ENCODE measurements around the gene TWF2.

The TWF2 gene

DNA sequence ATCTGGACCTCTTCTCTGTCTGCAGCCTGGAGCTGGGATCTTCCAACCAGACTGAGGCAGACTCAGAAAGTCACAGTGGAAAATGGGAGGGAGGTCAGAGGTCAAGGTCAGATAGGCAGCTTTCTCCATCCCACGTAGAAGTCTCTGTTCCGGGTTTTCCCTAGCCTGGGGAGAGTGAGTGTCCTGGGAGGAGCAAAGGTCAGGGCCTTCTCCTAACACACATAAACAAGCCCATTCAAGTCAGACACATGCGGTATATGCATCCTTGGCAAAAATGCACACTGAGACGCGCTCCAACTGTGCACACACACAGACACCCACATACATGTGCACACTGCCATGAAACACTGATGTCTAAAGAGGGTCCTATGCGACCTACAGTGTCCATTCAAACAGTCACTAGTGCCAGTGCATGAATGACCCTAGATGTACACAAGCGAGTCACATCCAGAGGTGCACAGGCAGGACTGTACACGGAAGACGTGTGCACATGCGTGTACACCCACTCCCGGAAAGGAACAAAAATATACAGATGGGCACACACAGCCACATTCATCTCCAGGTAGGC is 681 bp downstream of the TWF2 start:
- Mint-ChIP-seq H3K27me3 (no peaks in the 10 kb centered on the region), H3K36me3 (peaks cover 28 to 48% of the 10 kb centered on the region in 2 donors), H3K9me3 (peaks cover 0 to 1% of the 10 kb centered on the region in 2 donors), H3K4me1 (peaks cover 44 to 89% of the 10 kb centered on the region in 2 donors), H3K4me3 (peak overlapping the region; percentile 94), H3K27ac (peak overlapping the region; percentile 92)
- DNase-seq (no peak), ATAC-seq (replicated peaks) (peak; percentile 27 to 33)

DNA sequence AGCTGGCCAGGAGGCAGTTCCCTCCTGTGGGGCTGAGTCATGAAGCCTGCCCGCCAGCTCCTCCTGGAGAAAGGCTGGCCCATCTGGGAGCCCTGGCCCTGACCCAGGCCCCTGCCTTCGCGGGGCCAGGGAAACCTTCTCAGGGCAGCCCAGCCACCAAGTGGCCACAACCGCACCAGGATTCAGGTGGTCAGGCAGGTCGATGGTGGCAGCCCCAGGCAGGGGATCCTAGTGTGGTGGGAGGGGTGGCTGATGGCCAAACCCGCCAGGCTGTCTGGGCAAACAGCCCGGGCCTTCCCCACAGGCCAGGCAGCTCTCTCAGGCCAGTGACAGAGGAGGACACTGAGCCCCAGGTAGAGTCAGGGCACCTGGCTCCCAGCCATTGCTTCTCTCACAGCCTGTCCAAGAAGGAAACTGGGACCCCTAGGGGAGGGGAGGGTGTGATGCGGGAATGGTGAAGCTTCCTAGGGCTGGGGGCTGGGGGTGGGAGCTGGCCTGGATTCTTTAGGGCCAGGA is 1.2 kb downstream of the TWF2 start:
- DNase-seq, result no peak
- Mint-ChIP-seq H3K27me3 (no peaks in the 10 kb centered on the region), H3K36me3 (peaks cover 26 to 49% of the 10 kb centered on the region in 2 donors), H3K4me1 (peaks cover 42 to 91% of the 10 kb centered on the region in 2 donors), H3K27ac (no peak overlapping the region), H3K4me3 (peak overlapping the region; percentile 94), H3K9me3 (no peaks in the 10 kb centered on the region)
- ATAC-seq (replicated peaks), result no peak

DNA sequence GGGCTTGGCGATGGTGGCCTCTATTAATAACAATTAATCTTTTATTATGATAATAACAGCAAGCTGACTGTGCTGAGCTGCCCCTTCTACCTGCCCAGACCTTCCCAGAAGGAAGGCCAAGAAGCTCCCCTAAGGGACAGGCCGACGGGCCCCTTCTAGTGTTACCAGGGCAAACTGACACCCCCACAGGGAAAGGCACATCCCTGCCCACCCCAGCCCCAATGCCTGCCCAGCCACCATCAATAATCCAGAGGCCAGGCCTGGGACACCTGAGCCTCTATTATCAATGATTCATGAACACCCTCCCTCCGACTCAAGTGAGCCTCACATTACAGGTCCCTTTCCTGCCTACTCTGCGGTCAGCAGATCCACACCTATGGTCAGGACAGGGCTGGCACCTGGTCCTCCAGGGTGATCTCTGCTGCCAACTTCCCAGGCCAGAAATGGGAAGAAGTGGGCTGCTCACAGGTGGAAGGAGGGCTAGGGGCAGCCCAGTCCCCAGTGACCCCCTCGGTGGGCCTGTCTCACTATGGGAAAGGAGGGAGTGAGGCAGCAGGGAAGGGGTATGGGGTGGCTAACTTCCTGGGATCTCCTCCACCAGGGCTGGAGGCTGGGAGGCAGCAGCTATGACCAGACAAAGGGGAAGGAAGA is 1.8 kb downstream of the TWF2 start:
- DNase-seq (no peak), ATAC-seq (replicated peaks) (no peak)
- Mint-ChIP-seq H3K36me3 (peaks cover 29 to 51% of the 10 kb centered on the region in 2 donors), H3K27me3 (no peaks in the 10 kb centered on the region), H3K4me3 (peak overlapping the region; percentile 94), H3K9me3 (no peaks in the 10 kb centered on the region), H3K4me1 (peaks cover 45 to 95% of the 10 kb centered on the region in 2 donors), H3K27ac (peak overlapping the region; percentile 90)

DNA sequence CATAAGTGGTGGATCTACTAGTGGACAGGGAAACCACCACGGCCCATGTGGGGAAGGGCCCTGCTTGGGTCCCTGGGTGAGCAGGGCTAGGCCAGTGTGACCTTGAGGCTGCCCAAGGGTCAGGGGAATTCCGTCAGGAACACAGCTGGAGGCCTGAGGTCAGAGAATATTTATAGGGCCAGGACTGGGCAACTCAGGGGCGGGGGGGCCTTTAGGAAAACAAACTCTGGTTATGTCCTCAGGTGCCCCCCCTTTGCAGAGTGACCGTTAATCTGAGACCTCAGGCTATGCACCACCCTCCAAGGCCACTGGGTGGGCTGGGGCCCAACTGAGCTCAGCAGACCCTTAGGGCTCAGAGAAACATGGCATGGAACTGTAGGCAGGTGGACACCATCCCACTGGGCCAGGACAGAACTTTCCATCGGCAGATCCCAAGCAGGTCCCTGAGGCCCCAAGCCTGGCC is 2.5 kb downstream of the TWF2 start:
- peak overlapping the region; percentile 36 to 46 for H3K4me3 Mint-ChIP-seq
- H3K36me3 Mint-ChIP-seq, result peaks cover 33 to 52% of the 10 kb centered on the region in 2 donors
- ATAC-seq (replicated peaks), result no peak
- no peaks in the 10 kb centered on the region for H3K9me3 Mint-ChIP-seq
- DNase-seq, result no peak
- H3K27ac Mint-ChIP-seq, result peak overlapping the region; percentile 60
- no peaks in the 10 kb centered on the region for H3K27me3 Mint-ChIP-seq
- H3K4me1 Mint-ChIP-seq, result peaks cover 48 to 95% of the 10 kb centered on the region in 2 donors

DNA sequence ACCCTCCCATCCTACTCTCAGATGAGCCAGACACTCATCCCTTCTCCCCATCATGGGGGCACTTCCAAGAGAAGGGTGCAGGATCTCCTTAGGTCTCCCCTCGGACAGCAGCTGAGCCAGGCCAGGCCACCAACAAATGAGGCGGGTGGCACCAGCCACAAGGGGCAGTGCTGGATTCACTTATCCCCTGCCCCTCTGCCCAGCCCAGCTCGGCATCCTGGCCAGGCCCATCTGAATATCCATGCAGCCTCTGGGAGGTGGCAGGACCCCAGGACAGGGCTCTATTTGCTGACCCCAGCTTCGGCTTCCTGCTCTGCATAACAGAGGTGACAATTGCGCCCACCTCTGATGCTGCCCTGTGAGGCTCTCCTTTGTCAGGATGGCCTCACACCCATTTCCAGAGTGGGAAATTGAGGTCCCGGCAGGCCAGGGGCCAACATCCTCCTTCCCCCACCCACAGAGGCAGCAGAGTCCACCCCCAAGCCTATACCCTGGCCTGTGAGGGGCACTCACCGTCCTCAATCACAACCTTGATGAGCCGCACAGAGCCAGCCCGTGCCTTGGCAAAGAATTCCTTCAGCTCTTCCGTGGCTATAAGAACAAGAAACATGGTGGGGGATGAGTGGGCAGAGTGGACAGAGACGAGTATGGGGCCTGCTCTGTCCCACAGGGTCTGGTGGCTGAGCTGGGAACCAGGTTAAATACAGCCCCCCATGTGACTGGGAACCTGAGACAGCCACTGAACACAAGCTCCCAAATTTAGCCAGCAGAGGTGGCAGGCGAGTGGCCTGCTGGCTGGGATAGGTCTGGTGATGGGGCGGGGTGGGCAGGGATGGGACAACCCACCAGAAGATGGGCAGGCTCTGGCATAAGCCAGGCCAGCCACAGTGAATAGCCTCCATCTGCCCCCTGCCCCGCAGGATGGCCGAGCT is 4.2 kb downstream of the TWF2 start:
- Mint-ChIP-seq H3K4me3 (no peak overlapping the region), H3K4me1 (peaks cover 38 to 88% of the 10 kb centered on the region in 2 donors), H3K27ac (peak overlapping the region; percentile 62), H3K27me3 (no peaks in the 10 kb centered on the region), H3K9me3 (no peaks in the 10 kb centered on the region), H3K36me3 (peaks cover 41 to 52% of the 10 kb centered on the region in 2 donors)
- ATAC-seq (replicated peaks) (no peak), DNase-seq (no peak)

DNA sequence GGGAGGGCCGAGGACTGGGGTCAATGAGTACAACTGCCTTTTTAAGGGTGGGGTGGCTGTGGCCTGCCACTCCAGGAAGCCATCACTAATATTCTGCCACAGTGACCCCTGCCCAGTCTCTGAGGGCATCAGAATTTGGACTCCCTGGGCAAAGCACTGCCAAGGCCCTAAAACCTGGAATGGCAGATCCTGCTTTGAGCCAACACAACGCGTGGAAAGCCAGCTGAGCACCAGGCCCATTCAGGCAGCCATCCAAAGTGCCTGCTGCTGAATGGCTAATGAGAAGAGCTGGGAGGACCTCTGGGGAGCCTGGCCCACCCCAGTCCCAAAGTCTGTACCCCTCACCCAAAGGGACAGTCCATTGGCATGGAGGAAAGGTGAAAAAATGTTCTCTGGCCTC is 5.0 kb downstream of the TWF2 start:
- no peaks in the 10 kb centered on the region for H3K9me3 Mint-ChIP-seq
- peaks cover 44 to 54% of the 10 kb centered on the region in 2 donors for H3K36me3 Mint-ChIP-seq

DNA sequence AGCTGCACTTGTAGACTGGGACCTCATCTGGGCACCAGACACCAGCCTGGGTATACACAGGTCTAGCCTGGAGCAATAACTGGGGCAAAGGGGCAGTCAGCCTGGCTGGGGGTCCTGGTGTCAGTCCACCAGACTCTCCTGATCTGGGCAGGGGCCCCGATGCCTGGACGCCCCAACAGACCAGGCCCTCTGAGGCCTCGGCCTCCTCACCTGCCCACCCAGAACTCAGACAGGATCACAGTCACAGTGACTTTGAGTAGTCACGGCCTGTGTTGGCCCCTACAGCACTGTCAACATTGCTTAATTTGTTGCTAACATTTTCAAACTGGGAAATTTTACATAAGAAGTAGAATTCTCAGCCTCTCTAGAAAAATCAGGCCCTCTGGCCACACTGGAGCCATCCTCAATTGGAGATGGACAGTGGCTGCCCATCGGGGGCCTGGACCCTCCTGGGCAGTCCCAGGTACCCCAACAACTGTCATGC is 5.8 kb downstream of the TWF2 start:
- H3K36me3 Mint-ChIP-seq, result peaks cover 44 to 51% of the 10 kb centered on the region in 2 donors
- no peak overlapping the region for H3K27ac Mint-ChIP-seq
- DNase-seq, result no peak
- no peaks in the 10 kb centered on the region for H3K27me3 Mint-ChIP-seq
- no peak for ATAC-seq (replicated peaks)
- H3K4me3 Mint-ChIP-seq, result no peak overlapping the region
- H3K9me3 Mint-ChIP-seq, result no peaks in the 10 kb centered on the region
- H3K4me1 Mint-ChIP-seq, result peaks cover 34 to 78% of the 10 kb centered on the region in 2 donors

More for the DNA sequence above, 5.0 kb downstream of the TWF2 start:
- no peak for DNase-seq
- no peak overlapping the region for H3K4me3 Mint-ChIP-seq
- peaks cover 36 to 81% of the 10 kb centered on the region in 2 donors for H3K4me1 Mint-ChIP-seq
- peak overlapping the region; percentile 62 for H3K27ac Mint-ChIP-seq
- no peak for ATAC-seq (replicated peaks)
- H3K27me3 Mint-ChIP-seq, result no peaks in the 10 kb centered on the region

DNA sequence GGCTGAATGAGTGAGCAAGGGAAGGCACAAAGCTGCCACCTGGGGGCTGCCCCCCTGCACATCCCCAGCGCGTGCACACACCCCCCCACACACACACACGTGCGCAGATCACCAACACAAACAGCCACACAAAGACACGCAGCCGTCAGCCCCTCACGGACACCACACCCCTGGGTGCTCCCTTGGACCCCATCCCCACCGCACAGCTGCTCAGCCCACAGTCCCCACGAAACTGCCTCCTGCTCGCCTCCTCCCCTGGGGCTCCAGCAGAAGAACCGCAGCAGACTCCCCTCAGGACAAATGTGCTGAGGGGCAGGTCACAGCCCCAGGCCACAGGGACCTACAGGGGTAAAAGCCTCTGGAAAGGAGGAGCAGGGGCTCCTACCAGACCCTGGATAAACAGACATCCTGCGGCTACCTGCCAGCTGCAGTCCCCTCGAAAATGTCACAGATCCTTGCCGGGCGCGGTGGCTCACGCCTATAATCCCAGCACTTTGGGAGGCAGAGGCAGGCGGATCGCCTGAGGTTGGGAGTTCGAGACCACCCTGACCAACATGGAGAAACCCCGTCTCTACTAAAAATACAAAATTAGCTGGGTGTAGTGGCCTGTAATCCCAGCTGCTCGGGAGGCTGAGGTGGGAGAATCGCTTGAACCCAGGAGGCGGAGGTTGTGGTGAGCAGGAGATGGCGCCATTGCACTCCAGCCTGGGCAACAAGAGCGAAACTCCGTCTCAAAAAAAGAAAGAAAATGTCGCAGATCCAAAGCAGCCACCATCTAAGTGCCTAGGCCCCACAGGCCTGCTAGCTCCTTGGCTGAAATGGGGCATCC is 6.5 kb downstream of the TWF2 start:
- Mint-ChIP-seq H3K36me3 (peaks cover 46 to 55% of the 10 kb centered on the region in 2 donors), H3K27ac (peak overlapping the region; percentile 81), H3K4me3 (peak overlapping the region in 1 of 2 donors; percentile 36)

DNA sequence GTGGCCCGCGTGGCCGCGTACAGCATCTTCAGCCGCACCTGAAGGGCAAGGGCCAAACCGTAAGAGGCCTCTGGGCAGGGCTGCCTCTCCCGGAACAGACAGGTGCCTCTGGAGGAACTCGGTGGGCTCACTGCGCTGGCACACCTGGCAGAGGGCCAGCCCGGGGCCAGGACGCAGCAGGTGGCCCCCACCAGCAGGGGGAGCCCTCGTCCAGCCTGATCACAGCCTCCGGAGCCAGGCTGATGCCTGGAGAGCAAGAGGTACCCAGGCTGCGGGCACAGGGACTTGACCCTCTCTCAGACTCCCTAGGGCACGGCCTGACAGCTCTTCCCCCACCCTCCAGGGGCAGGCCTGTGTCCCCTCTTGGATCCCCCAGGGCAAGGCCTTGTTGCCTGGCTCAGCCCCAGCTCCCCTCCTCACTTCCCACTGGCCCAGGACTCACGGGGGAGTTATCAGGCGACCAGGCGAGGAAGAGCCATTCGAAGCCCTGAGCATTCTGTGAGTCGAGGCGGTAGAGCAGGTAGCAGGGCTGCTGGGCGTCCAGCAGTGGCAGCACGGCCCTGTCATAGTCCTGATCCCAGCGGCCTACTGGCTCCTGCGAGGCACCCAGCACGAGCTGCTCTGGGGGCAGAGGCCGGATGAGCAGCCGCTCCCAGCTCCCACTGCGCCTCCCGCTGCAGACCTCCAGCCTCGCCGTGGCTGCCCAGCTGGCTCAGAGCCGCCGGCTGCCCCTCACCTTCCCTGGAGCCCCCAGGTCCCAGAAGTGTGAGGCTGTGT is 7.3 kb downstream of the TWF2 start:
- no peaks in the 10 kb centered on the region for H3K9me3 Mint-ChIP-seq
- peak overlapping the region; percentile 77 for H3K27ac Mint-ChIP-seq
- peak overlapping the region; percentile 33 to 59 for H3K4me3 Mint-ChIP-seq
- no peaks in the 10 kb centered on the region for H3K27me3 Mint-ChIP-seq
- peak; percentile 69 for DNase-seq
- ATAC-seq (replicated peaks), result peak; percentile 88 to 90
- H3K36me3 Mint-ChIP-seq, result peaks cover 48 to 54% of the 10 kb centered on the region in 2 donors
- H3K4me1 Mint-ChIP-seq, result peaks cover 29 to 78% of the 10 kb centered on the region in 2 donors

More for the DNA sequence above, 6.5 kb downstream of the TWF2 start:
- DNase-seq (no peak), ATAC-seq (replicated peaks) (no peak)
- Mint-ChIP-seq H3K9me3 (no peaks in the 10 kb centered on the region), H3K27me3 (no peaks in the 10 kb centered on the region), H3K4me1 (peaks cover 31 to 78% of the 10 kb centered on the region in 2 donors)

DNA sequence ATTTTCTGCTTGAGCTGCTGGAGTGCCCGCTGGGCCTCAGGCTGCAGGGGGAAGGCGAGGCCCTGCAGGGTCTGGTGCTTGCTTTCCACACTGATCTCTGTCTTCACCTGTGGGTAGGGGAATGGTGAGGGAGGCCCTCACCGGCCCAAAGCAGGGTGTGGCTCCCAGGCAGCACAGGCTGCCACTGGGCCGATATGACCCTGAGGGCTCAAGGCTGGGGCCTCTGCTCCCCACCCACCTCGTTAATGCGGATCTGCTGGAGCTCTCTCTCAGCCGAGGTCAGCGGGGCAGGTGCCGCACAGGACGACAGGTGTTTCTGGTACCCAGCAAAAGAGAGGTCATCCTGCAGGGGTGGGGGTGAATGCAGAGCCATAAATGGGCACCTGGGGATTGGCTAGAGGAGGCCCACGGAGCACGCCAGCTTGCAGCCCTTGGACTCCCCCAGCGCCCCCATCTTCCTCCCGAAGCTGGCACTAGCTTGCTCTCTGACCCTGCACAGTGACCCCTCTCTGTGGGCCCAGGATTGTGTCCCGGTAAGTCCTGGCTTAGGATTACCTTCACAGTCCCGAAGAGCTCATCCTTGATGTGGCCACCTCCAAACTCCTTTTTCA is 8.0 kb downstream of the TWF2 start:
- no peaks in the 10 kb centered on the region for H3K9me3 Mint-ChIP-seq
- peak overlapping the region in 1 of 2 donors; percentile 32 for H3K4me3 Mint-ChIP-seq
- ATAC-seq (replicated peaks) (no peak), DNase-seq (no peak)
- no peaks in the 10 kb centered on the region for H3K27me3 Mint-ChIP-seq
- H3K27ac Mint-ChIP-seq, result peak overlapping the region; percentile 77
- peaks cover 30 to 78% of the 10 kb centered on the region in 2 donors for H3K4me1 Mint-ChIP-seq
- peaks cover 45 to 50% of the 10 kb centered on the region in 2 donors for H3K36me3 Mint-ChIP-seq

DNA sequence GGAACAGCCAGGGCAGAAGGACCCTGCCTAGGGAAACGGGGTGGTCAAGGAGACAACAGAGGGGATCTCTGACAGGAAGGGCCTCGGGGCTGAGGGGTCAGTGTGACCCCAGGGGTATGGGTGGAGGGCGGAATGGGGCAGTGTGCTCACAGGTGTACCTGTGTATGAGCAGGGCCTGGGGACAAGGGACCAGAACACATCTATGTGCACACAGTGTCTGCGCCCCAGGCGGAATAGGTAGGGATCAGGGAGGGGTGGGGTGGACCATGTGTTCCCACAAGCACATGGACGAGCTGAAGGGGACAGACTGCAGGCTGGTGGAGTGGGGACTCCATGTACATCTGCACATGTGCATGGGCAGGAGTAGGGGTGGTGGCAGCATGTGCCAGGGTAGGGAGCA is 8.5 kb downstream of the TWF2 start:
- peak overlapping the region; percentile 51 for H3K27ac Mint-ChIP-seq
- DNase-seq, result no peak
- no peak overlapping the region for H3K4me3 Mint-ChIP-seq
- H3K9me3 Mint-ChIP-seq, result no peaks in the 10 kb centered on the region
- H3K36me3 Mint-ChIP-seq, result peaks cover 43 to 48% of the 10 kb centered on the region in 2 donors
- no peaks in the 10 kb centered on the region for H3K27me3 Mint-ChIP-seq
- H3K4me1 Mint-ChIP-seq, result peaks cover 31 to 78% of the 10 kb centered on the region in 2 donors
- ATAC-seq (replicated peaks), result no peak

DNA sequence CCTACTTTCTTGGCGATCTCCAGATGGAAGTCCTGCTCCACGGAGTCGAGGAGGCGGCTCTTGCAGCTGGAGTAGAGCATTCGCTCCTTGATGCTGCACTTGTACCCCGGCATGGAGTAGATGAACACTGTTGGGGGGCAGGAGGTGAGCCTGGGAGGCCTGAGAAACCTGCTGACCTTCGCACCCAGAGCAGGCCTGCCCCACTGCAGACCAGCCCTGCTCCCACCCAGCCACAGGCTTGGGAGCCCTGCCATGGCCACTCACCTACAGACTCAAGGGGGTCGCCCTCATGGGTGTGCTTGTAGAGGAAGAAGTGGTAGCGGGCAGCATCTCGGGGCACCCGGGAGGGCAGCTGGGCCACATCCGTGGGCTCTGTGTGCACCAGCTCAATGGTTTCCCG is 9.3 kb downstream of the TWF2 start:
- H3K4me1 Mint-ChIP-seq, result peaks cover 32 to 78% of the 10 kb centered on the region in 2 donors
- no peaks in the 10 kb centered on the region for H3K9me3 Mint-ChIP-seq
- H3K27me3 Mint-ChIP-seq, result no peaks in the 10 kb centered on the region
- DNase-seq, result no peak
- ATAC-seq (replicated peaks), result no peak
- no peak overlapping the region for H3K4me3 Mint-ChIP-seq
- H3K36me3 Mint-ChIP-seq, result peaks cover 42 to 49% of the 10 kb centered on the region in 2 donors
- H3K27ac Mint-ChIP-seq, result no peak overlapping the region

All from stimulated activated naive B cell treated with anti-CD40 and anti-IgM and Interleukin-4, amounts not matched to agents 10 μg/mL and 1 μg/mL and 100 μg/mL, for 72 hours (primary cell).